HG03045 (cell line): ENCODE data around the gene TXNDC2.
"Not testable (repeated sequence)": the region's sequence is repeated elsewhere in the genome, so short reads cannot be mapped to it uniquely, and the experiment has no call there.

Experiments
- ATAC-seq: cut with Tn5 transposase; IDR thresholded peaks from one replicate; pipeline ENCODE4 v1.9.1; 2021; ENCODE audit warnings: mild to moderate bottlenecking, moderate library complexity; ENCODE audit not compliant: unreplicated experiment

TXNDC2 gene

DNA sequence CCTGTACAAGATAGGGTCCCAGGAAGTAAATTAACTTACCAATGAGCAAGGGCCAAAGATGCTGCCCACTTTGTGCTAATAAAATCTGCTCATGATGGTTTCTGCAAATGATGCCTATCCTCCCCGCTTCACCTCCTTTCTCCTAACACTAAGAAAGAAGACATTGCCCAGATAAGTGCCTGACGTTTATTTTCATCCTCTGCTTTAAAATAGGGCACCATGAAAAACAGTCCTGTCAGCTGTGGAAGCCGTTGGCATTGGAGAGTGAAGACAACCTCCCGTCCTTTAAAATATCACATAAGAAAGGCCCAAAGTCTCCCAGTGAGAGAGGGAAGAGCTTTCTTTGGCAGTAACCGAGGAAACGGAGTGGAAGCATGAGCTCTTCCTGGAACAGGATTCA is 1.7 kb upstream of the TXNDC2 start:
- no peak for ATAC-seq

DNA sequence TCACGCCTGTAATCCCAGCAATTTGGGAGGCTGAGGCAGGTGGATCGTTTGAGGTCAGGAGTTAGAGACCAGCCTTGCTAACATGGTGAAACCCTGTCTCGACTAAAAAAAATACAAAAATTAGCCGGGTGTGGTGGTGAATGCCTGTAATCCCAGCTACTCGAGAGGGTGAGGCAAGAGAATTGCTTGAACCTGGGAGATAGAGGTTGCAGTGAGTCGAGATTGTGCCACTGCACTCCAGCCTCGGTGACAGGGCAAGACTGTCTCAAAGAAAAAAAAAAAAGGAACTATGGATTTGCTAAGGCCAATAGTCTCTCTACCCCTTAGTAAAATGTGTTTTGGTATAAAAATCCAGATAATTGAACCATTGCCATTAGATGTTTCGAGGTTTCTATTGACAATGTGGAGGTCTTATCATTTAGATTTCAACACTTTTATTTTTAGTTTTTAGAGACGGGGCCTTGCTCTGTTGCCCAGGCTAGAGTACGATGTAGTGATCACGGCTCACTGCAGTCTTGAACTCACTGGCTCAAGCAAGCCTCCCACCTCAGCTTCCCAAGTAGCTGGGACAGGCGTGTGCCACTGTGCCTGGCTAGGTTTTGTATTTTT is 1.1 kb upstream of the TXNDC2 start:
- no peak for ATAC-seq

DNA sequence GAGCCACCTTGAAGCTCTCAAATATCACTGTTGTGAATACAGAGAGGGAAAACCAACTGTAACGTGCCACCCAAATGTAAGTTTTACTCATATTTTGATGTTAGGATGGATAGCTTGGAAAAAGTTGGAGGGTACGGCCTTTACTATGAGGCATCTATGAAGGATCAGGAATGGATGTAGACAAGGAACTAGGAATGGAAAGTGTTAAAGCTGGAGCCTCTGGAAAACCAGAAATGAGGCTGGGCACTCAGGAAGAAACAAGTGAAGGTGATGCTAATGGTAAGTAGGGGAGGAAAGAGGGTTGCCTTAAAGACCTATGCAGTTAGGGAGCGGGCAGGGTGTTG is 204 bp downstream of the TXNDC2 start:
- no peak for ATAC-seq

DNA sequence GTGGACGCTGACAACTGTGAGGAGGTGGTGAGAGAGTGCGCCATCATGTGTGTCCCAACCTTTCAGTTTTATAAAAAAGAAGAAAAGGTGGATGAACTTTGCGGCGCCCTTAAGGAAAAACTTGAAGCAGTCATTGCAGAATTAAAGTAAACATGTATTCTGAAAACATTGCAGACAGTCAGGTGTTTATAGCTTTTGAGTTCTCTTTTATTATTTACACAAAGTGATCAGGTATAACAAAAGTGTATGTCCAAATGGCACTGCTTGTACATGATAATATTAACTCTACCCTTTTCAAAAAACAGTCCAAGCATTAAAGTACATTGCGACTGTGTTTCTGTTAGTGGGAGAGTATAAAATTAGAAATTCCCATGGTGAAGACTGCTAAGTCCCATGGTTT is 2.2 kb downstream of the TXNDC2 start:
- no peak for ATAC-seq

DNA sequence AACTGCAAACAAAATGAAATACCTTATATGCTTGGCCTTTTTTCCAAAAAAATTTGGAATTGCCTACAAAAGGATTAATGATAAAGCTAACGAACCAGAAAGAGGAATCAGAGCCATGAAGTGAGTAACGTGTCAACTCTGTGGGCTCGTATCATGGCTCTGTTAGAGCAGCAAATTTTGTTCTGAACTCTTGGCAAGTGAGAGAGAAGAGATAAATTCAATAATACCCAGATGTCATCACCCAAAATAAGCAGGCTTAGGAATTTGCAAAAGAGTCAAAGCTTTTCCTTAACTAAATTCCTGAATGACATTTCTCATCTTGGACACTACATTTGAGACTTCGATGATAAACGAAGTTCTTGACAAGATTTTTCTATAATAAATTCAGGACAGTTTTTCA is 4.4 kb downstream of the TXNDC2 start:
- no peak for ATAC-seq

DNA sequence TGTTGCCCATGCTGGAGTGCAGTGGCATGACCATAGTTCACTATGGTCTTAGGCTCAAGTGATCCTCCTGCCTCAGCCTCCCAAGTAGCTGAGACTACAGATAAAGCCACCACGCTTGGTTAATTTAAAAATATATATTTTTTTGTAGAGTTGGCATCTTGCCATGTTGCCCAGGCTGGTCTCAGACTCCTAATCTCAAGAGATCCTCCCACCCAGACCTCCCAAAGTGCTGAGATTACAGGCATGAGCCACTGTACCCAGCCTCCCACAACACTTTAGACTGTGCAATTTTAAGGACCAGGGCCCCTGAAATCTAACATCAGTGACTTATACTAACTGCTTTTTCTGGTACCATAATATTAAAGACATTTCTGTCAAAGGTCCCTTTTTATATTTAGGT is 5.2 kb downstream of the TXNDC2 start:
- ATAC-seq = no peak

DNA sequence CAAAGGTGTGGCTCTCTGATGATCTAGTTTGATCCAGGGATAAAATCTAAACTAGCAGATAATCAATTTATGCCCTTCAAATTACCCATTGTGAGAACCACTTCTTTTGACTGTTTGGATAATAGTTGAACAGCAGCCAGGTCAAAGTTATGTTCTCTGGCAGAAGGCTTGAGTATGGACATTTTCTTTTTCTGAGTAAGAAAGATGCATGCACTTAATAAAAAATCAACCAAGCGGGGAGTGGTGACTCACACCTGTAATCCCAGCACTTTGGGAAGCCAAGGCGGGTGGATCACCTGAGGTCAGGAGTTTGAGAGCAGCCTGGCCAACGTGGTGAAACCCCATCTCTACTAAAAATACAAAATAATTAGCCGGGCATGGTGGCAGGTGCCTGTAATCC is 5.7 kb downstream of the TXNDC2 start:
- ATAC-seq = not testable (repeated sequence)

DNA sequence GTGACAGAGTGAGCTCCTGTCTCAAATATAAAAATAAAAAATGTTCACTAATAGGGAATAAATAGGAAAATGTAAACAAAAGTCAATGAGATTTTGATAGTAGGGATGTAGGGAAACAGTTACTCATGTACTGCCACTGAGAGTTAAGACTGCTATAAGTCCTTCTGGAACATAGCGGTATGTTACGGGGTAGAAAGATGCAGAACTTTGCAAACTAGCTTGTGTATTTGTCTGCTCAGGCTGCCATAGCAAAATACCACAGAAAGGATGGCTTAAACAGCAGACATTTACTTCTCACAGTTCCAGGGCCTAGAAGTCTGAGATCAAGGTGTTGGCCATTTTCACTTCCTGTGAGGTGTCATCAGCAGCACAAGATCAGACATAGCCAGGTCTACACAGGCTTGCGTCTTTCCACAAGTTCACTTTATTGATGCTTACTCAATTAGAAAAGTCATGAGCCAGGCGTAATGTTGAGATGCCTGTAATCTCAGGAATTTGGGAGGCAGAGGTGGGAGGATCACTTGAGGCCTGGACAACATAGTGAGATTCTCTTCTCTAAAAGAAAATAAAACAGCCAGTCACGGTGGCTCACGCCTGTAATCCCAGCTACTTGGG is 8.8 kb downstream of the TXNDC2 start:
- no peak for ATAC-seq

DNA sequence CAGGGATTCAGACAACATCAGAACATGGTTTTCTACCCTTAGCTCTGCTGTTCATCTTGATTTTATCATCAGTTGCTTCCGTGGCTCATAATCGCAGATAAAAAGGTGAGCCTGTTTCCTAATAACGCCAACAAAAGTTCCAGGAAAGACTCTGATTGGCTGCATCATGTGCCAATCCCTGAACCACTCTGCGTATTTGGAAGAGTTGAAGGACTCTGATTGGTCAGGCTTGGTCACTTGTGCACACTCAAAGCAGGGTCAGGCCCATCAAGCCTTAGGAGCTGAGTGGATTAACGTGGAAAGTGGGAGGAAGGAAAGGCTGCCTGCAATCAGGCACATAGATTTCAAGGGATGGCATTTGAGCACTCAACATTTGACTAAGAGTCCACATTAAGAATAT is 11.4 kb downstream of the TXNDC2 start:
- no peak for ATAC-seq

DNA sequence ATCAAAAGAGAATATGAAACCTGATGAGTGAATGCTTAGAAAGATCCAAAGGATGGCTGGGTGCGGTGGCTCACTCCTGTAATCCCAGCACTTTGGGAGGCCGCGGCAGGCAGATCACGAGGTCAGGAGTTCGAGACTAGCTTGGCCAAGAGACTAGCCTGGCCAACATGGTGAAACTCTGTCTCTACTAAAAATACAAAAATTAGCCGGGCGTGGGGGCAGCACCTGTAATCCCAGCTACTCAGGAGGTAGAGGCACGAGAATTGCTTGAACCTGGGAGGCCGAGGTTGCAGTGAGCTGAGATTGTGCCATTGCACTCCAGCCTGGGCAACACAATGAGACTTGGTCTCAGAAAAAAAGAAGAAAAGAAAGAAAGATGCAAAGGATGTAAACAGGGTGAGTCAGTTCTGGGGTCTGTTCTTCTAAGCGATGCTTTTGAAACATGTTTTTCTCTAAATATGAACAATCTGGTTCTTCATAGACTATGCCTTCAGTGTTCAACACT is 12.1 kb downstream of the TXNDC2 start:
- not testable (repeated sequence) for ATAC-seq

DNA sequence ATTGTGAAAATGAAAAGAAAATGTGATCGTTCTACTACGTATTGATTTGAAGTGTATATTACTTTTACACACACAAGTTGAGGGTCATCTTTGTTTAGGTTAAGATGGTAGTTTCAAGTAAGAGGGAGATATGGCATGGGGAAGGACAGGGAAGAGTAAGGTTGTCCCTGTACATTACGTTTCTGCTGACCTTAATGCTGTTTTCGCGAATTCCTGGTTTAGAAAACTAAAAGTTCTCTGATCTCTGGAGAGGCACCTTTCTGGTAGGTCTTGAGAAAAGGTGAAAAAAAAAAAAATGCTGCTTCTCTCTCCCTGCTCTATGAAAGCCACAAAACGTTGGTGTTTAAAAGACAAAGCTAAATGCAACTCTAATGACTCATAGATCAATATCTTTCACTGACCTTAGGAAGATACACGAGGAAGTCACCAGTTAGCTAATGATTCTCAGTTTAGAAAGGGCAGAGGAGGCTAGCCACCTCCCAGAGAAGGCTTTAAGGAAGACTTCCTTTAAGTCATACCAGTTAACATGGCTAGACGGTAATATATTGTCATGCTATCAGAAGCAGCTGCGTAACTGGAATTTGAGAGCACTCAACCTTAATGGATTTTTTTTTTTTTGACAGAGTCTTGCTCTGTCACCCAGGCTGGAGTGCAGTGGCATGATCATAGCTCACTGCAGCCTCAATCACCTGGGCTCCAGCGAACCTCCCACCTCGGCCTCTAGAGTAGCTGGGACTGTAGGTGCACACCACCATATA is 13.2 kb downstream of the TXNDC2 start:
- no peak for ATAC-seq

DNA sequence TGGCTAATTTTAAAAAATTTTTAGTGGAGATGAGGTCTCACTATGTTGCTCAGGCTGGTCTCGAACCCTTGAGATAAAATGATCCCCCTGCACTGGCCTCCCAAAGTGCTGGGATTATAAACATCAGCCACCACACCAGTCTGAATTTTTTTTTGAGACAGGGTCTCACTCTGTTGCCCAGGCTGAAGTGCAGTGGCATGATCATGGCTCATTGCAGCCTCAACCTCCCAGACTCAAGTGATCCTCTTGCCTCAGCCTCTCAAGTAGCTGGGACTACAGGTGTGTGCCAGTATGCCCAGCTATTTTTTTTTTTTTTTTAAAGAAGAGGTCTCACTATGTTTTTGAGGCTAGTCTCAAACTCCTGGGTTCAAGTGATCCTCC is 13.8 kb downstream of the TXNDC2 start:
- not testable (repeated sequence) for ATAC-seq

DNA sequence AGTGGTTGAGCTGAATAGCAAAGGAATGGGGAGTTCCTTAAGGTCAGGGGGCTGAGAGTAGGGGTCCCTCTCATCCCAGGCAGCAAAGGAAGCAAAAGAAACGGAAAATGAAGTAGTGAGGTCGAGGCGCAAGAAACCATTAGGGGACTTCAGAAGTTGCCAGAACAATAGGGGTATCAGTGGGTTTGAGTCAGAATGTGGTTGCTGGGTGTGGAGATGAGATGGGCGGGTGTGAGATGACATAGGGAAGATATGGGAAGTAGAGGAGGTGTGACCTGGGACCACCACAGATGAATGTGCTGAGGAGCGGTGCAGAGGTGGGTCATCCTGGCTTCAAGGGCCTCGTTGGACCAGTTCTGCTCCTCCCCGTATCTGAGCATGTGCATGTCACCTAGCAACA is 14.9 kb downstream of the TXNDC2 start:
- ATAC-seq = no peak

DNA sequence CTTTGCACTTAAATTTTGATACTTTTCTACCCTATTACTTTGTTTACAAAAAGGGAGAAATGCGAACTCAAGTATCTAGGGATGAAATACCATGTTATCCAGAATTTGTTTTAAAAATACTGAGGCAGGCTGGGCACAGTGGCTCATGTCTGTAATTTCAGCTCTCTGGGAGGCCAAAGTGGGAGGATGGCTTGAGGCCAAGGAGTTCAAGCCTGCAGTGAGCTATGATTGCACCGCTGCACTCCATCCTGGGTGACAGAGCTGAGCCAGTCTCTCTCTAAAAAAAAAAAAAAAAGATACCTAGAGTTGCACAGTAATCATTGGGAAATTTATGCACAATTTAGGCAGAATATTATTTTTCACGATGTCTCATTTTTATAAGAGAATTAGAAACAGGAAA is 15.6 kb downstream of the TXNDC2 start:
- no peak for ATAC-seq

DNA sequence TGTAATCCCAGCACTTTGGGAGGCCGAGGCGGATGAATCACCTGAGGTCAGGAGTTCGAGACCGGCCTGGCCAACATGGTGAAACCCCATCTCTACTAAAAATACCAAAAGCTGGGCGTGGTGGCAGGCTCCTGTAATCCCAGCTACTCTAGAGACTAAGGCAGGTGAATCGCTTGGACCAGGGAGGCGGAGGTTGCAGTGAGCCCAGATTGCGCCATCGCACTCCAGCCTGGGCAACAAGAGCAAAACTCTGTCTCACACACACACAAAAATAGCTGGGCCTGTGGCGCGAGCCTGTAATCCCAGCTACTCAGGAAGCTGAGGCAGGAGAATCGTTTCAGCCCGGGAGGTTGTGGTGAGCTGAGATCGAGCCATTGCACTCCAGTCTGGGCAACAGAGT is 16.5 kb downstream of the TXNDC2 start:
- not testable (repeated sequence) for ATAC-seq

DNA sequence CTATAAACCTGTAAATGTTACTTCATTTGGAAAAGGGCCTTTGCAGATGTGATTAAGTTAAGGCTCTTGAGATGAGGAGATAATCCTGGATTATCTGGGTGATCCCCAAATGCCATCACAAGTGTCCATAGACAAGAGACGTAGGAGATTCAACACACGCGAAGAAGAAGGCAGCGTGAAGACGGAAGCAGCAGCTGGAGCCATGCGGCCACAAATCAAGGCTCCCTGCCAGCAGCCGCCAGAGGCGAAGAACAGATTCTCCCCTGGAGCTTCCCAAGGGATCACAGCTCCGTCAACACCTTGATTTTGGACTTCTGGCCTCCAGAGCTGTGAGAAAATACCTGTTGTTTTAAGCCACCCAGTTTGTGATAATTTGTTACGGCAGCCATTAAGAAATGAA is 17.1 kb downstream of the TXNDC2 start:
- ATAC-seq = no peak

DNA sequence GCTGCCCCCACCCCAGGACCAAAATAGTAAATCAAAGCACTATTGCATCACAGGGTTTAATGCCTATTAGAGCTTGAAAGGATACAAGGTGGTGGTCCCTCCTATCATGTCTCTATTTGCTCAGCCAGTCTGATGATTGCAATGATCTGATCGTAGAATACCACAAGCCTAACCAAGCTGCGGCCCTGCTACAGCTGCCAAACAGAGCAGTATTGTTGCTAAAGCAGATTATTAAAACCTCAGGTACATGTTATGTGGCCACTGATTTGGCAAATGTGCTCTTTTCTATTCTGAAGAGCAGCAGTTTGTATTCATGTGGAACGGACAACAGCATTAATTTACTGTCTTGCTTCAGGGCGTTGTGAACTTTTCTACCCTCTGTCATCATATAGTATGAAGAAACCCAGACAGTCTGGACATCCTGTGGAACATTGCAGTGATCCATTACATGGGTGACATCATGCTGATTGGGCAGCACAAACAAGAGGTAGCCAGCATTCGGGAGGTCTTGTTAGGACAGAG is 19.7 kb downstream of the TXNDC2 start:
- no peak for ATAC-seq

DNA sequence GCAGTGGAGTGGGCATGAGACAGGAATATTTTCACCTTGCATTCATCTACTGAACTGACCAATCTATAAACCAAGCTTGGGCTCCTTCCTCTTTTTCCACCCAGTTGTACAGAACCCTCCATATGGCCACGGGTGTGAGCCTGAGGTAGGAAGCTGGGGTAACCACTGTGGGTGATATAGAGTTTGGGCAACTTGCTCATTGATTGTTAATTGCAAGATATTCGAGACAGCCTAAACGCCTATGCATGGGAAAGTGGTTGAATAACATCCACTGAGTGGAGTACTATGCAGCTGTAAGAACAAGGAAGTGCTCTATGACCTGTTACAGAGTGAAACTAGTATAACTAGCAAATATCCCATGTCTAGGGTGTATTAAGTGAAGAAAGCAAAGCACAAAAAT is 20.7 kb downstream of the TXNDC2 start:
- no peak for ATAC-seq

DNA sequence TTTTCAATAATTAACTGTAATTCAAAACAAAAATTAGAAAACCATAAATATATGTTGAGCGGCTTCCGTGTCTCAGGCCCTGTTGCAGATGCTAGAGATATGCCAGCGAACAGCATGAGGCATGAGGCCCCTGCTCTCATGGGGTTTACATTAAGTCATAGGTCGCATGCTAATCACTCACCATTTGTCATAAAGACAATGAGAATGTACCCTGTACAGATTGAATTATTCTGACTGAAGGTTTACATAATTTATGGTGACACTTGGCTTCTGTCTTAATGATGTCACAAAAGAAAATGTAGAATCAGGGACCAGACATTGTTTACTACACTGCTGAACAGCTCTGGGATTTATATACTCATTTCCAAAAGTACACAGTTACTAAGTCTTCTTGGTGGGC is 22.1 kb downstream of the TXNDC2 start:
- no peak for ATAC-seq

DNA sequence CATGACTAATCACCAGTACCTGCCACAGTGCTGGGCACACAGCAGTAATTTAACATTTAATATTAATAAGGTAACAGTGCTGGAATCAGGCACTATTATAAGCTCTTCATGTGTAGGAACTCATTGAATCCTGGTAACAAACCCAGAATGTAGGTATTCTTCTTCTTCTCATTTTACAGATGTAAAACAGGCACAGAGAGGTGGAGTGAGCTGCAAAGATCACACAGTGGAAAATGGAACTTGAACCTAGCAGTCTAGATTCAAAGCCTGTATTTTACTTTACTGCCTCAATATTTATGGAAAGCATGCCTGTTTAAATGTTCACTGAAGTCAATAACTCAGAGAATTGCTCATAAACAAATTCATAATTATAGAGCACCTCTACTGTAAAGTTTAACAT is 24.3 kb downstream of the TXNDC2 start:
- ATAC-seq = no peak

DNA sequence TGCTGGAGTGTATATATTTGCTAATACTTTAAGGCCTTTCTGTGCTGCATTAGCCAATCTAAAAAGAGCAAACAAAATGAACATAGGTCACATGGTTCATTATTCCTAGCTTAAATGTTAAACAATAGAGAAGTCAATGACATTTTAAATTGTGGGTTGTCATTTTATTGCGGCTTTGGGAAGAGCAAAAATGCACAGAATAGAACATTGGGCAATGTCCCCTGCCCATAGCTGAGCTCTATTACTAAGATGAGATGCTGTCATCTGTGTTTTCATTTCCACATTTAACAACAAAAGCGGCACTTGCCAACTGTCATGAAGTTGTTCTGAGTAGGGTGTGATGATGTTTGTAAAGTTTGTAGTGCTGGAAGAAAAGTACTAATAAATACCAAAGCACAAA is 24.9 kb downstream of the TXNDC2 start:
- no peak for ATAC-seq

DNA sequence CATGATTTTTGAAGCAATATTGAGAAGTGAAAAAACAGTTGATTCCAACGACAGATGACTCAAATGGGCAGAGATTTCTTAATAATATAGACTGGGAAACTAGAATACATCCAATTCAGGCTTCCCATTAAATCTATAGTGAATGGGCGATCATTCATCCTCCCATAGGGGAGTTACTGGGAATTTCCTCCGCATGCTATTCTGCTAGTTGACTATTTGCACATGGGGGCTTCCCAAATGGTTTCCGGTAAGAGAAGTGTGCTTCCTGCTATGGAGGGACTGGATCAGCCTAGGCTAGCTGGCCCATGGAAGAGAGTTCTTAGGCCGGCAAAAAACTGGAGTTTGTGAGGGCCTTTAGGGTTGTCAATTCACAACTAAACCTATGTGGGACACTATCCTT is 25.5 kb downstream of the TXNDC2 start:
- ATAC-seq = no peak
